Peyer's patch (tissue), 4 donors: ENCODE data around the gene FAM114A1. TPM values are rescaled to one million over a fixed set of nuclear protein-coding genes. Genes with fewer than 3 reads are reported as not detected.
A peak's percentile ranks its signal among the peaks of the same experiment; 100 is the strongest.

Source experiments
- DNase-seq, 3 donors: peaks; one replicate each; pipeline ENCODE4 v3.0.0-alpha.2; 2017 to 2019
- H3K27ac ChIP-seq, 4 donors: fragments of 200-600 bp; sonication (generic); one replicate each; pipeline ENCODE4 v1.5.1; 2016 to 2019
- H3K27me3 ChIP-seq, 2 donors: fragments of 200-600 bp; sonication (generic); one replicate each; pipeline ENCODE4 v1.5.1; 2019
- H3K36me3 ChIP-seq, 3 donors: fragments of 200-600 bp; sonication (generic); one replicate each; pipeline ENCODE4 v1.5.1; 2016 to 2019
- H3K4me1 ChIP-seq, 4 donors: fragments of 200-600 bp; sonication (generic); one replicate each; pipeline ENCODE4 v1.5.1; 2016 to 2019
- H3K4me3 ChIP-seq, 4 donors: fragments of 200-600 bp; sonication (generic); 1 replicate in 3 of 4; 2 replicates in 1 of 4; pipeline ENCODE4 v1.5.1; 2016 to 2019; ENCODE audit warnings: mild to moderate bottlenecking in 1 of 4
- H3K9me3 ChIP-seq, 4 donors: fragments of 200-600 bp; sonication (generic); one replicate each; pipeline ENCODE4 v1.5.1; 2016 to 2019; ENCODE audit warnings: mild to moderate bottlenecking in 1 of 4
- CTCF ChIP-seq, 6 experiments: fragments of 450-650 bp in 4 of 6; fragments of 200-600 bp in 2 of 6; sonication (generic) in 1 of 6; IDR thresholded peaks; one replicate each; pipeline ENCODE4 v1.5.1; 2017 to 2019; ENCODE audit warnings: antibody characterized with exemption in 6 of 6, mild to moderate bottlenecking in 3 of 6, moderate library complexity in 1 of 6
- POLR2A ChIP-seq, 2 donors: fragments of 450-650 bp; IDR thresholded peaks; one replicate each; pipeline ENCODE4 v1.5.1; 2017; ENCODE audit warnings: antibody characterized with exemption in 2 of 2, mild to moderate bottlenecking in 2 of 2, moderate library complexity in 2 of 2
- total RNA-seq, 4 donors: library from RNA; depleted of rRNA; stranded (reverse); fragments of >200 nt; gene quantifications; one replicate each; pipeline ENCODE4 v1.1.0, GENCODE V29; 2016

Gene FAM114A1
- total RNA-seq, 4 donors from 2014 or later: 52.2 to 106 (median 69.0) TPM

DNA sequence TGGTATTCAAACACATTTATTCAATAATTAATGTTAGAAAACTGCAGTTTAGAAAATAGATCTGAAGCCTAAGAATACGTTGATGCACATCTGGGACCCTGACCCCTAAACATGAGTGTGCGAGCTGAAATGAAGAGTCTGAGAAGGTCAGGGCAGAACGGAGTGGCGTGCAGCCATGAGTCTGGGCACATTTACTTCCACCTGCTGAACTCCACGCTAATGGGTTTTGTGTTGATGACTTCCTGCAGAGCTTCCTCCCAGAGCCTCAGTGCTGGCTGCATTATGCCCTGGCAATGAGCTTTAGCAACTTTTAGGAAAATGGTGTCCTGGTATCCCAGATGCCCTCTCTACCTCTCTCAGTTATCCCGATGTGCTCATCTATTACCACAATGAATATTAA, 53.1 kb downstream of the FAM114A1 start:
- peaks cover 0 to 69% (median 0%) of the 10 kb centered on the region in 3 donors for H3K36me3 ChIP-seq
- DNase-seq: no peak
- no peak overlapping the region for H3K4me3 ChIP-seq
- no peaks in the 10 kb centered on the region for H3K4me1 ChIP-seq
- no peaks in the 10 kb centered on the region for H3K27me3 ChIP-seq
- no peak for TF ChIP-seq CTCF (IDR thresholded peaks at IDR 0.05)
- TF ChIP-seq POLR2A (IDR thresholded peaks at IDR 0.05): no peak
- no peaks in the 10 kb centered on the region for H3K9me3 ChIP-seq
- no peak overlapping the region for H3K27ac ChIP-seq

GRCh38 chr4:38921151-38921550, 53.5 kb downstream of the FAM114A1 start:
- H3K4me3 ChIP-seq: no peak overlapping the region

GRCh38 chr4:38923746-38924145, 56.1 kb downstream of the FAM114A1 start:
- Histone ChIP-seq H3K9me3 (no peaks in the 10 kb centered on the region), H3K4me1 (no peaks in the 10 kb centered on the region), H3K27ac (peak overlapping the region in 1 of 4 donors; percentile 5), H3K4me3 (no peak overlapping the region), H3K36me3 (peaks cover 0 to 58% (median 0%) of the 10 kb centered on the region in 3 donors), H3K27me3 (no peaks in the 10 kb centered on the region)
- no peak for DNase-seq
- TF ChIP-seq CTCF (IDR thresholded peaks at IDR 0.05) (no peak), POLR2A (IDR thresholded peaks at IDR 0.05) (no peak)

More at GRCh38 chr4:38921151-38921550, 53.5 kb downstream of the FAM114A1 start:
- Histone ChIP-seq H3K4me1 (no peaks in the 10 kb centered on the region), H3K27ac (no peak overlapping the region), H3K36me3 (peaks cover 0 to 64% (median 0%) of the 10 kb centered on the region in 3 donors), H3K9me3 (no peaks in the 10 kb centered on the region), H3K27me3 (no peaks in the 10 kb centered on the region)
- TF ChIP-seq CTCF (IDR thresholded peaks at IDR 0.05): no peak
- no peak for TF ChIP-seq POLR2A (IDR thresholded peaks at IDR 0.05)
- no peak for DNase-seq

GRCh38 chr4:38924353-38924752, 56.7 kb downstream of the FAM114A1 start:
- no peaks in the 10 kb centered on the region for H3K4me1 ChIP-seq
- H3K36me3 ChIP-seq: peaks cover 0 to 60% (median 0%) of the 10 kb centered on the region in 3 donors
- H3K27me3 ChIP-seq: no peaks in the 10 kb centered on the region
- no peak overlapping the region for H3K27ac ChIP-seq
- no peaks in the 10 kb centered on the region for H3K9me3 ChIP-seq
- no peak for TF ChIP-seq POLR2A (IDR thresholded peaks at IDR 0.05)
- no peak for DNase-seq
- H3K4me3 ChIP-seq: no peak overlapping the region

- Histone ChIP-seq H3K4me3 (no peak overlapping the region), H3K9me3 (no peaks in the 10 kb centered on the region), H3K4me1 (no peaks in the 10 kb centered on the region), H3K27me3 (no peaks in the 10 kb centered on the region), H3K27ac (no peak overlapping the region), H3K36me3 (peaks cover 0 to 63% (median 0%) of the 10 kb centered on the region in 3 donors)
- DNase-seq: no peak
- TF ChIP-seq POLR2A (IDR thresholded peaks at IDR 0.05) (no peak), CTCF (IDR thresholded peaks at IDR 0.05) (no peak)
These were observed 58.1 kb downstream of the FAM114A1 start for GRCh38 chr4:38925492-38926413.

DNA sequence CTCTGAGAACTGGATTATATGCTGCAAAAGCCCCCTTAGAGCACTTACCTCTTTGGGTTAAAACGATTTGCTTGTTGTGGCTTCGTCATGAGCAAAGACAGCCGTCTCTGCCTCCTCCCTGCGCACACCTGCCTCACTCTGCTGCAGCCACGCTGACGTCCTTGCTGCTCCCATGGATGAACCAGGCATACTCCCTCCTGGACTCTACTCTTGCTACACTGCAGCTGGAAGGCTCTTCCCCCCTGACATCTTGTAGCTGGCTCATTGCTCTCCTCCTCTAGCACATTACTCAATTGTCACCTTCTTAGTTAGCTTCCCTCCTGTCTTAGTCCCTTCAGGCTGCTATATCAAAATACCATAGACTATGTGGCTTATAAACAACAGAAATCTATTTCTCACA, 59.3 kb downstream of the FAM114A1 start:
- DNase-seq: no peak
- Histone ChIP-seq H3K4me1 (no peaks in the 10 kb centered on the region), H3K36me3 (peaks cover 0 to 61% (median 0%) of the 10 kb centered on the region in 3 donors), H3K27ac (no peak overlapping the region), H3K27me3 (no peaks in the 10 kb centered on the region), H3K9me3 (no peaks in the 10 kb centered on the region), H3K4me3 (no peak overlapping the region)
- TF ChIP-seq CTCF (IDR thresholded peaks at IDR 0.05): no peak
- TF ChIP-seq POLR2A (IDR thresholded peaks at IDR 0.05): no peak
